Brain microvascular endothelial cell (primary cell): Measurements from ENCODE around the gene ARL9.
A peak's percentile ranks its signal among the peaks of the same experiment; 100 is the strongest.

ENCODE experiments used
- DNase-seq: peaks from one replicate; pipeline ENCODE4 v3.0.0-alpha.2; 2020
- H3K27ac ChIP-seq: fragments of 250-450 bp; sonication (Bioruptor Pico); 2 replicates; pipeline ENCODE4 v1.5.1; 2020; ENCODE audit warnings: mild to moderate bottlenecking, moderate library complexity
- H3K27me3 ChIP-seq: fragments of 250-450 bp; sonication (Bioruptor Pico); replicated peaks from 2 replicates; pipeline ENCODE4 v1.5.1; 2020; ENCODE audit warnings: mild to moderate bottlenecking
- H3K36me3 ChIP-seq: fragments of 250-450 bp; sonication (Bioruptor Pico); replicated peaks from 2 replicates; pipeline ENCODE4 v1.5.1; 2020; ENCODE audit warnings: mild to moderate bottlenecking
- H3K4me3 ChIP-seq: 2 replicates; pipeline ENCODE4 v1.5.1; 2011; ENCODE audit warnings: low read depth, mild to moderate bottlenecking, control low read depth, low read length, moderate library complexity
- in situ Hi-C: cut with HindIII; loops from 2 replicates; pipeline ENCODE4 v1.10.0; 2017; ENCODE audit warnings: low sequenced_read_pairs, low pct_ligation_motif_present
- TF ChIP-seq, protein P1 (sequence below): IDR thresholded peaks from 2 replicates; pipeline ENCODE4 v1.5.1; 2011; ENCODE audit warnings: low read depth, mild to moderate bottlenecking, moderate library complexity, low read length, control low read depth, inconsistent platforms; ENCODE audit errors: missing control alignments

Gene ARL9

GRCh38 chr4:56552273-56552672, 46.7 kb downstream of the ARL9 start:
- no peak for DNase-seq
- in situ Hi-C loops: no loop called here
- TF ChIP-seq, protein P1, sequence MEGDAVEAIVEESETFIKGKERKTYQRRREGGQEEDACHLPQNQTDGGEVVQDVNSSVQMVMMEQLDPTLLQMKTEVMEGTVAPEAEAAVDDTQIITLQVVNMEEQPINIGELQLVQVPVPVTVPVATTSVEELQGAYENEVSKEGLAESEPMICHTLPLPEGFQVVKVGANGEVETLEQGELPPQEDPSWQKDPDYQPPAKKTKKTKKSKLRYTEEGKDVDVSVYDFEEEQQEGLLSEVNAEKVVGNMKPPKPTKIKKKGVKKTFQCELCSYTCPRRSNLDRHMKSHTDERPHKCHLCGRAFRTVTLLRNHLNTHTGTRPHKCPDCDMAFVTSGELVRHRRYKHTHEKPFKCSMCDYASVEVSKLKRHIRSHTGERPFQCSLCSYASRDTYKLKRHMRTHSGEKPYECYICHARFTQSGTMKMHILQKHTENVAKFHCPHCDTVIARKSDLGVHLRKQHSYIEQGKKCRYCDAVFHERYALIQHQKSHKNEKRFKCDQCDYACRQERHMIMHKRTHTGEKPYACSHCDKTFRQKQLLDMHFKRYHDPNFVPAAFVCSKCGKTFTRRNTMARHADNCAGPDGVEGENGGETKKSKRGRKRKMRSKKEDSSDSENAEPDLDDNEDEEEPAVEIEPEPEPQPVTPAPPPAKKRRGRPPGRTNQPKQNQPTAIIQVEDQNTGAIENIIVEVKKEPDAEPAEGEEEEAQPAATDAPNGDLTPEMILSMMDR: no peak
- H3K36me3 ChIP-seq: no peaks in the 10 kb centered on the region
- H3K27me3 ChIP-seq: no peaks in the 10 kb centered on the region
- no peak overlapping the region for H3K27ac ChIP-seq
- no peak overlapping the region for H3K4me3 ChIP-seq

DNA sequence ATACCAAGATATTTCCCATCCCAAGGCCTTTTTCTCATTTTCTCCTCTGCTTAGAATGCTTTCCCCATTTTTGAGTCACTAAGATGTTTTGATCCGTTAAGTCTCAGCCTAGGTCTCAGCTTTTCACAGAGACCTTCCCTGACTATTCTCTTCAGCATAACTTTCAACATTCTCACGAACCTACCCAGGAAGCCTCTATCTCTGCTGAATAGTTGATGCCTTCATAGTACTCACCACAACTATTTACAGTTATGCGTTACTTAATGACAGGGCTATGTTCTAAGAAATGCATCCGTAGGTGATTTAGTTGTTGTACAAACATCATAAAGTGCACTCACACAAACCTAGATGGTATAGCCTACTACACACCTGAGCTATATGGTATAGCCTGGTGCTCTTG, 64.5 kb downstream of the ARL9 start:
- peak; percentile 82 for DNase-seq

More for the DNA sequence above, 64.5 kb downstream of the ARL9 start:
- TF ChIP-seq, protein P1: no peak
- H3K4me3 ChIP-seq: no peak overlapping the region
- in situ Hi-C loops: no loop called here
- peak overlapping the region; percentile 53 for H3K27ac ChIP-seq
- no peaks in the 10 kb centered on the region for H3K27me3 ChIP-seq
- H3K36me3 ChIP-seq: no peaks in the 10 kb centered on the region
